Spleen (tissue), 7 donors: Measurements from ENCODE around the gene TMEM236.

ENCODE experiments used
- POLR2A ChIP-seq, 3 donors: fragments of 450-650 bp; IDR thresholded peaks; one replicate each; pipeline ENCODE4 v1.5.1; 2017; ENCODE audit warnings: antibody characterized with exemption in 3 of 3, mild to moderate bottlenecking in 1 of 3
- POLR2AphosphoS5 ChIP-seq, 3 donors: sonication (generic); formaldehyde crosslinking; IDR thresholded peaks; one replicate each; pipeline ENCODE4 v1.5.1; 2017; ENCODE audit warnings: antibody characterized with exemption in 3 of 3
- TF ChIP-seq, protein P1 (sequence below), 11 experiments: fragments of 200-600 bp in 7 of 11; fragments of 450-650 bp in 4 of 11; sonication (generic) in 4 of 11; IDR thresholded peaks in 8 of 11; conservative IDR thresholded peaks in 3 of 11; 1 replicate in 7 of 11; 2 replicates in 4 of 11; pipeline versions ENCODE4 v1.4.0 to v1.8.0; 2016 to 2021; ENCODE audit warnings: antibody characterized with exemption in 11 of 11, inconsistent platforms in 4 of 11, mild to moderate bottlenecking in 1 of 11
- donor health status: DM: no; HTN: no; CAD: no; lungs with moderate emphysema.
- donor health status: DM: no; HTN: no; CAD: no.
- donor health status: DM: no; HTN: no; CAD: no.

DNA sequence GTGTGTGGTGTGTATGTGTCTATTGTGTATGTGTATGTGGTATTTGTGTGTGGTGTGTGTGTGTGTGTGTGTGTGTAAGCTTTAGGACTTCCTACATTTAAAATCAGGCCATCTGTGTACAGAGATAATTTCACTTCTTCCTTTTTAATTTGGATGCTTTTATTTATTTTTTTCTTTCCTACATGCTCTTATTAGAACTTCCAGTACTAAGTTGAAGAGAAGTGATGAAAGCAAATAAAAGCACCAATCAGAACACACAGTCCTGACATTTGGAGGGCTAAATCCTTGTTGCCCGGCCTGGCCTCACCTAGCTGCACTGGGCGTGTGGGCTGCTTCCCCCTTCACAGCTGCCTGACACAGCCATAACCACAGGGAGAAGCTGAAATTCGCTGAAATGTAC, 53.3 kb downstream of the TMEM236 start:
- TF ChIP-seq POLR2A (IDR thresholded peaks at IDR 0.05), result no peak
- TF ChIP-seq, protein P1, sequence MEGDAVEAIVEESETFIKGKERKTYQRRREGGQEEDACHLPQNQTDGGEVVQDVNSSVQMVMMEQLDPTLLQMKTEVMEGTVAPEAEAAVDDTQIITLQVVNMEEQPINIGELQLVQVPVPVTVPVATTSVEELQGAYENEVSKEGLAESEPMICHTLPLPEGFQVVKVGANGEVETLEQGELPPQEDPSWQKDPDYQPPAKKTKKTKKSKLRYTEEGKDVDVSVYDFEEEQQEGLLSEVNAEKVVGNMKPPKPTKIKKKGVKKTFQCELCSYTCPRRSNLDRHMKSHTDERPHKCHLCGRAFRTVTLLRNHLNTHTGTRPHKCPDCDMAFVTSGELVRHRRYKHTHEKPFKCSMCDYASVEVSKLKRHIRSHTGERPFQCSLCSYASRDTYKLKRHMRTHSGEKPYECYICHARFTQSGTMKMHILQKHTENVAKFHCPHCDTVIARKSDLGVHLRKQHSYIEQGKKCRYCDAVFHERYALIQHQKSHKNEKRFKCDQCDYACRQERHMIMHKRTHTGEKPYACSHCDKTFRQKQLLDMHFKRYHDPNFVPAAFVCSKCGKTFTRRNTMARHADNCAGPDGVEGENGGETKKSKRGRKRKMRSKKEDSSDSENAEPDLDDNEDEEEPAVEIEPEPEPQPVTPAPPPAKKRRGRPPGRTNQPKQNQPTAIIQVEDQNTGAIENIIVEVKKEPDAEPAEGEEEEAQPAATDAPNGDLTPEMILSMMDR (IDR thresholded peaks at IDR 0.05 in 8 of 11, conservative IDR thresholded peaks at IDR 0.05 in 3 of 11), result no peak
- TF ChIP-seq POLR2AphosphoS5 (IDR thresholded peaks at IDR 0.05), result no peak
